Measurements from ENCODE around the gene HAPLN2. TPM values are rescaled to one million over a fixed set of nuclear protein-coding genes. Genes with fewer than 3 reads are reported as not detected.
A peak's percentile ranks its signal among the peaks of the same experiment; 100 is the strongest.
"Not testable (repeated sequence)": the region's sequence is repeated elsewhere in the genome, so short reads cannot be mapped to it uniquely, and the experiment has no call there.

Gene HAPLN2
- total RNA-seq, 2 donors from 2014 or later: not detected

GRCh38 chr1:156616463-156616862 is 2.8 kb upstream of the HAPLN2 start:
- ATAC-seq (no peak), DNase-seq (ENCODE audit: low spot score) (no peak)
- no peaks in the 10 kb centered on the region for H3K9me3 Mint-ChIP-seq
- H3K27me3 Mint-ChIP-seq: peaks cover 32 to 39% of the 10 kb centered on the region in 2 donors
- no peak overlapping the region for H3K27ac Mint-ChIP-seq
- no peaks in the 10 kb centered on the region for H3K4me1 Mint-ChIP-seq (ENCODE audit: low read depth in 2 of 2)
- no peaks in the 10 kb centered on the region for H3K36me3 Mint-ChIP-seq
- H3K4me3 Mint-ChIP-seq: no peak overlapping the region

DNA sequence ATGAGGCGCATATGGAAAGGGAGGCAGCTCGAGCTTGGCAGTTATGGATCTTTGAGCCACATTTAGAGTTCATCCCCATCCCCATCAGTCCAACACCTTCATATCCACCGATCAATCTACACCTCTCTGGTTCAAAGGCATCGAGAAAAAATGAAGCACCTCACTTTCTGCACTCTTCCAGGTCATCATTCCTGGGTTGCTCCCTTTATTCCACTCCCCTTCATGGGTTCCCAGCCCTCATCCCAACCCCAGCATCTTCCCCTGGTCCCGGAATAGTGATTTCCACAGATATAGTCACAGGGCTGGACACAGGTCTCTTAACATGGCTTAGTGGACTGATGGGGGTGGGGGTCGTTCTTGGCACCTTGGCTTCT is 354 bp downstream of the HAPLN2 start:
- Mint-ChIP-seq H3K27me3 (peaks cover 38 to 51% of the 10 kb centered on the region in 2 donors), H3K27ac (no peak overlapping the region), H3K9me3 (no peaks in the 10 kb centered on the region), H3K4me1 (ENCODE audit: low read depth in 2 of 2) (peaks cover 0 to 5% of the 10 kb centered on the region in 2 donors), H3K36me3 (no peaks in the 10 kb centered on the region), H3K4me3 (no peak overlapping the region)
- DNase-seq (ENCODE audit: low spot score) (no peak), ATAC-seq (no peak)

- DNase-seq (ENCODE audit: low spot score) (no peak), ATAC-seq (no peak)
- peak overlapping the region; percentile 20 for H3K4me3 Mint-ChIP-seq
- H3K27me3 Mint-ChIP-seq: peaks cover 43 to 53% of the 10 kb centered on the region in 2 donors
- no peak overlapping the region for H3K27ac Mint-ChIP-seq
- peaks cover 8 to 11% of the 10 kb centered on the region in 2 donors for H3K4me1 Mint-ChIP-seq (ENCODE audit: low read depth in 2 of 2)
- no peaks in the 10 kb centered on the region for H3K36me3 Mint-ChIP-seq
- H3K9me3 Mint-ChIP-seq: no peaks in the 10 kb centered on the region
These were observed 3.5 kb downstream of the HAPLN2 start for GRCh38 chr1:156622581-156623297.

DNA sequence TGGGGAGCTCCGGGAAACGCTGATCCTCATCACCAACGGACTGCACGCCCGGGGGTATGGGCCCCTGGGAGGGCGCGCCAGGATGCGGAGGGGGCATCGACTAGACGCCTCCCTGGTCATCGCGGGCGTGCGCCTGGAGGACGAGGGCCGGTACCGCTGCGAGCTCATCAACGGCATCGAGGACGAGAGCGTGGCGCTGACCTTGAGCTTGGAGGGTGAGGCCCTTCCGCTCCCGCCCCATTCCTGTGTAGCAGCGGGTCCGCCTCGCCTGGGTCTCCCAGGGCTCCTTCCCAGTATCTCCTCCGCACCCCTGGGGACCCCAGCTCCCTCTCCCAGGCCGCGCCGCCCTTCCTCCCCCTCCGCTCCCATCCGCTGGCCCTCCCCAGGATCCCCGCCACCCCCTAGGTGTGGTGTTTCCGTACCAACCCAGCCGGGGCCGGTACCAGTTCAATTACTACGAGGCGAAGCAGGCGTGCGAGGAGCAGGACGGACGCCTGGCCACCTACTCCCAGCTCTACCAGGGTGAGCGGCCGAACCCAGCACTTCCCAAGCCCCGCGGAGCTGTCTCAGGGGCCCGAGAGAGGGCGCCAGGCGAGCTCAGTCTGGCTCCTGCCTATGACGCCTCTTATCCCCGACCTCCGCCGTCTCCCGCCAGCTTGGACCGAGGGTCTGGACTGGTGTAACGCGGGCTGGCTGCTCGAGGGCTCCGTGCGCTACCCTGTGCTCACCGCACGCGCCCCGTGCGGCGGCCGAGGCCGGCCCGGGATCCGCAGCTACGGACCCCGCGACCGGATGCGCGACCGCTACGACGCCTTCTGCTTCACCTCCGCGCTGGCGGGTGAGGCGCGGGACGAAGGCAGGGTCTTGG is 5.0 kb downstream of the HAPLN2 start:
- ATAC-seq: peak; percentile 68 to 71
- H3K27ac Mint-ChIP-seq: no peak overlapping the region
- no peaks in the 10 kb centered on the region for H3K9me3 Mint-ChIP-seq
- DNase-seq (ENCODE audit: low spot score): no peak
- peak overlapping the region; percentile 39 for H3K4me3 Mint-ChIP-seq
- H3K27me3 Mint-ChIP-seq: peaks cover 45 to 49% of the 10 kb centered on the region in 2 donors
- H3K36me3 Mint-ChIP-seq: no peaks in the 10 kb centered on the region
- peaks cover 8 to 11% of the 10 kb centered on the region in 2 donors for H3K4me1 Mint-ChIP-seq (ENCODE audit: low read depth in 2 of 2)

DNA sequence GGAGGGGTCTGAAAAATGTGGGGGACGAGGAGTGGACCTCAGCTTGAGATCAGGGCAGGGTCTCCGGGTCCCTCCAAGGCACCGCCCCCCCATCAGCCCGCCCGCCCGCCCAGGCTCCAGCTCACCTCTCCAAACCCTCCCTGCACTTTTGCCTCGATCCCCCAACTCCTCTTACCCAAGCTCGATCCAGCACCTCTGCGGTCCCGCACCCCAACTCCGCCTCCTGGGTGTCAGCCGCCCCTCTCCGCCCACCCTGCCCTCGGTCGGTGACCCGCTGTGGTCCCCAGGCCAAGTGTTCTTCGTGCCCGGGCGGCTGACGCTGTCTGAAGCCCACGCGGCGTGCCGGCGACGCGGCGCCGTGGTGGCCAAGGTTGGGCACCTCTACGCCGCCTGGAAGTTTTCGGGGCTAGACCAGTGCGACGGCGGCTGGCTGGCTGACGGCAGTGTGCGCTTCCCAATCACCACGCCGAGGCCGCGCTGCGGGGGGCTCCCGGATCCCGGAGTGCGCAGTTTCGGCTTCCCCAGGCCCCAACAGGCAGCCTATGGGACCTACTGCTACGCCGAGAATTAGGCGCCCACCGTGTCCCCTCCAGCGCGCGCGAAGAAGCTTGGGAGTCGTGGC is 5.7 kb downstream of the HAPLN2 start:
- DNase-seq (ENCODE audit: low spot score) (no peak), ATAC-seq (peak in 1 of 2 donors; percentile 26)
- H3K36me3 Mint-ChIP-seq: no peaks in the 10 kb centered on the region
- no peak overlapping the region for H3K27ac Mint-ChIP-seq
- H3K4me1 Mint-ChIP-seq (ENCODE audit: low read depth in 2 of 2): peaks cover 8 to 11% of the 10 kb centered on the region in 2 donors
- H3K4me3 Mint-ChIP-seq: peak overlapping the region; percentile 39
- H3K9me3 Mint-ChIP-seq: no peaks in the 10 kb centered on the region
- peaks cover 42% of the 10 kb centered on the region in 2 donors for H3K27me3 Mint-ChIP-seq

GRCh38 chr1:156625436-156626078 is 6.3 kb downstream of the HAPLN2 start:
- no peak overlapping the region for H3K27ac Mint-ChIP-seq
- peaks cover 36 to 41% of the 10 kb centered on the region in 2 donors for H3K27me3 Mint-ChIP-seq
- peaks cover 8 to 11% of the 10 kb centered on the region in 2 donors for H3K4me1 Mint-ChIP-seq (ENCODE audit: low read depth in 2 of 2)
- DNase-seq (ENCODE audit: low spot score) (peak; percentile 65), ATAC-seq (peak; percentile 65 to 77)
- H3K9me3 Mint-ChIP-seq: no peaks in the 10 kb centered on the region
- peak overlapping the region; percentile 67 for H3K4me3 Mint-ChIP-seq
- H3K36me3 Mint-ChIP-seq: no peaks in the 10 kb centered on the region

DNA sequence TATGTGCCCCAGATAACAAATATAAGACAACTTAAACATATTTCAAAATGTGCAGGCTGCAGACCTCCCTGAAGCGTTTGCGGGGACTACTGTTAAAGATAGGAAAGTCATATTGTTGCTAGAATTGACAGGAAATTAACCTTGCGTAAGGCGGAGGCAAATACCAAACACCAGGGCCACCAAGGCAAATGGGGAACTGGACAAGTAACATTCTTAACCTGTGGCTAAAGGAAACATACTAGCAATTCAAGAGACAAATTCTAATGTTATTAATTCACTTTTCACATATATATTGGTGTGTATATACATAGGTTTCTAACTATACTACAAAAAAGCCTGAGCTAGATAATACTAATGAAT is 6.8 kb downstream of the HAPLN2 start:
- Mint-ChIP-seq H3K27ac (no peak overlapping the region), H3K9me3 (no peaks in the 10 kb centered on the region), H3K4me1 (ENCODE audit: low read depth in 2 of 2) (peaks cover 8 to 11% of the 10 kb centered on the region in 2 donors), H3K27me3 (peaks cover 36 to 43% of the 10 kb centered on the region in 2 donors), H3K4me3 (peak overlapping the region; percentile 67), H3K36me3 (no peaks in the 10 kb centered on the region)
- ATAC-seq (no peak), DNase-seq (ENCODE audit: low spot score) (no peak)

DNA sequence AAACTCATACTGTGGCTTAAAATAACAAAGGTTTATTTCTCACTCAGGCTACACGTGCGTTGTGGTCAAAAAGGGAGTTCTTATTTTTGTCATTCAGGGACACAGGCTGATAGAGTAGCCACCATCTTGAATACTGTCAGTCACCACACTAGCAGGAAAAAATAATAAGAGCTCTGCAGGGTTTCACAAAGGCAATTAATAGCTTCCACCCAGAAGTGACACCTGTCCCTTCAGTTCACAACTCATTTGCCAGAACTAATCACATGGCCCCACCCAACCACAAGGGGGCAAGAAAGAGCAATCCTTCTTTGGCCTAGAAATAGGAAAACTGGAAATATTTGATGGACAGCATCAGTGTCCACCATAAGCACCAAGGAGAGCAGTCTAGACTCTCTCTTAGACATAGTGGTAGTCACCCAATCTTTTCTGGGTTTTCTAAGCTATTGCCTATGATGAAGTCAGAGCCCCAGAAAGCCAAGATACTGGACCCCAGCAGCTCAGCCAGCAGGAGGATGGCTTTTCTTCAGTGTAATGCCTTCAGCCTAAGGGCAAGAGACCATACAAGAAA is 8.2 kb downstream of the HAPLN2 start:
- no peak overlapping the region for H3K4me3 Mint-ChIP-seq
- H3K36me3 Mint-ChIP-seq: no peaks in the 10 kb centered on the region
- no peak for DNase-seq (ENCODE audit: low spot score)
- no peak overlapping the region for H3K27ac Mint-ChIP-seq
- ATAC-seq: no peak
- H3K9me3 Mint-ChIP-seq: no peaks in the 10 kb centered on the region
- H3K4me1 Mint-ChIP-seq (ENCODE audit: low read depth in 2 of 2): peaks cover 8 to 10% of the 10 kb centered on the region in 2 donors
- H3K27me3 Mint-ChIP-seq: peaks cover 38 to 47% of the 10 kb centered on the region in 2 donors

DNA sequence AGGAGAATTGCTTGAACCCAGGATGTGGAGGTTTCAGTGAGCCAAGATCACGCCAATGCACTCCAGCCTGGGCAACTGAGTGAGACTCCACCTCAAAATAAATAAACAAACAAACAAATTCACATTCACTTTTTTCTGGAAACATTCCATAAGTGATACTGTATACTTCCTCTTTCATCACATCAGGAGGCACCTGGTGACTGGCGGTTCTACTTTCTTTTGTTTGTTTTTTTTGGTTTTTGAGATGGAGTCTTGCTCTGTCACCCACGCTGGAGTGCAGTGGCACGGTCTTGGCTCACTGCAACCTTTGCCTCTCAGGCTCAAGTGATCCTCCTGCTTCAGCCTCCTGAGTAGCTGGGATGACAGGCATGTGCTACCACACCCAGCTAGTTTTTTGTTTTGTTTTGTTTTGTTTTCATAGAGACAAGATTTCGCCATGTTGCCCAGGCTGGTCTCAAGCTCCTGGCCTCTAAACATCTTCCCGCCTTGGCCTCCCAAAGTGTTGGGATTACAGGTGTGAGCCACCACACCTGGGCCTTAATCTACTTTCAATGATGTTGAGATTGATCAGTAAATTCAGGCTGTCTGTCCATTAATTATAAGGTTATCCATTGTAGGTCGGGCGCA is 10.7 kb downstream of the HAPLN2 start:
- Mint-ChIP-seq H3K27me3 (peaks cover 41 to 42% of the 10 kb centered on the region in 2 donors), H3K27ac (no peak overlapping the region), H3K4me3 (no peak overlapping the region), H3K36me3 (no peaks in the 10 kb centered on the region), H3K9me3 (no peaks in the 10 kb centered on the region), H3K4me1 (ENCODE audit: low read depth in 2 of 2) (peaks cover 6 to 8% of the 10 kb centered on the region in 2 donors)
- DNase-seq (ENCODE audit: low spot score) (no peak), ATAC-seq (no peak)

DNA sequence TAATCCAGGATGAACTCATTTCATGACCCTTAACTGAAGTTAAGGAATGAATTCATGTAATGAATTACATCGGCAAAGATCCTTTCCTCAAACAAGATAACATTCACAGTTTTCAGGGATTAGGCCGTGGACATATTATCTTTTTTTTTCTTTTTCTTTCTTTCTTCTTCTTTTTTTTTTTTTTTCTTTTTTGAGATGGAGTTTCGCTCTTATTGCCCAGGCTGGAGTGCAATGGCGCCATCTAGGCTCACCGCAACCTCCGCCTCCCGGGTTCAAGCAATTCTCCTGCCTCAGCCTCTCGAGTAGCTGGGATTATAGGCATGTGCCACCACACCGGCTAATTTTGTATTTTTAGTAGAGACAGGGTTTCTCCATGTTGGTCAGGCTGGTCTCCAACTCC is 11.9 kb downstream of the HAPLN2 start:
- ATAC-seq; H3K36me3 Mint-ChIP-seq; H3K27ac Mint-ChIP-seq; H3K9me3 Mint-ChIP-seq; H3K4me3 Mint-ChIP-seq; DNase-seq (ENCODE audit: low spot score); H3K4me1 Mint-ChIP-seq (ENCODE audit: low read depth in 2 of 2): not testable (repeated sequence)
- peaks cover 39% of the 10 kb centered on the region in 2 donors for H3K27me3 Mint-ChIP-seq

DNA sequence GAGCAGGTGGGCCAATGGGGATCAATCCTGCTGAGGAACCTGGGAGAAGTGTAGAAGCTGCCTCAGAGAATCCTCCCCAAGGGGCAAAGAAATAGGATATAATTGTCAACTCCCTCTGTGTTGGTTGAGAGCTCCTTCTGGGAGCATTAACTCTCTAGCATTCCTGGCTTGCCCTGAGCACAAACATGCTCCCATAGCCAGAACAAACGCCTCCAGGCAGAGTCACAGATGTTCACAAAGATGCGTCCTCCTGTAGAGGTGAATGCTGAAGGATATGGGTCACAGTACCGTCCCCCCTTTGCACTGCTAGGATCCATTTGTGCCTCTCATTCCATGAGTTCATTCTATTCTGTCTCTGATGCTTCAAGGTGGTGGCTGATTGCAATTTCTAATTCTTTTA is 13.1 kb downstream of the HAPLN2 start:
- Mint-ChIP-seq H3K27ac (no peak overlapping the region), H3K4me3 (no peak overlapping the region), H3K4me1 (ENCODE audit: low read depth in 2 of 2) (no peaks in the 10 kb centered on the region), H3K9me3 (no peaks in the 10 kb centered on the region), H3K27me3 (peaks cover 42% of the 10 kb centered on the region in 2 donors), H3K36me3 (no peaks in the 10 kb centered on the region)
- no peak for ATAC-seq
- DNase-seq (ENCODE audit: low spot score): no peak

GRCh38 chr1:156638189-156638985 is 19.2 kb downstream of the HAPLN2 start:
- DNase-seq (ENCODE audit: low spot score) (no peak), ATAC-seq (no peak)
- Mint-ChIP-seq H3K36me3 (no peaks in the 10 kb centered on the region), H3K9me3 (peaks cover under 1% of the 10 kb centered on the region), H3K4me3 (no peak overlapping the region), H3K4me1 (ENCODE audit: low read depth in 2 of 2) (peaks cover 18 to 20% of the 10 kb centered on the region in 2 donors), H3K27me3 (peaks cover 46 to 65% of the 10 kb centered on the region in 2 donors), H3K27ac (no peak overlapping the region)
